Measurements from ENCODE around the gene SLC25A13.

GRCh38 chr7:96313940-96314339, 8.0 kb downstream of the SLC25A13 start:
- no peak for TF ChIP-seq CTCF (IDR thresholded peaks at IDR 0.05)
- TF ChIP-seq, protein P1, sequence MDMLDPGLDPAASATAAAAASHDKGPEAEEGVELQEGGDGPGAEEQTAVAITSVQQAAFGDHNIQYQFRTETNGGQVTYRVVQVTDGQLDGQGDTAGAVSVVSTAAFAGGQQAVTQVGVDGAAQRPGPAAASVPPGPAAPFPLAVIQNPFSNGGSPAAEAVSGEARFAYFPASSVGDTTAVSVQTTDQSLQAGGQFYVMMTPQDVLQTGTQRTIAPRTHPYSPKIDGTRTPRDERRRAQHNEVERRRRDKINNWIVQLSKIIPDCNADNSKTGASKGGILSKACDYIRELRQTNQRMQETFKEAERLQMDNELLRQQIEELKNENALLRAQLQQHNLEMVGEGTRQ (CRISPR knock-in tag; IDR thresholded peaks at IDR 0.05): no peak
- TF ChIP-seq ATF2 (CRISPR knock-in tag; IDR thresholded peaks at IDR 0.05; ENCODE audit: borderline replicate concordance, low read depth): no peak
- no peak for TF ChIP-seq ZNF263 (CRISPR knock-in tag; IDR thresholded peaks at IDR 0.05; ENCODE audit: low read depth)
- no peak for TF ChIP-seq ESRRA (CRISPR knock-in tag; IDR thresholded peaks at IDR 0.05; ENCODE audit: borderline replicate concordance)
- TF ChIP-seq, protein P2, sequence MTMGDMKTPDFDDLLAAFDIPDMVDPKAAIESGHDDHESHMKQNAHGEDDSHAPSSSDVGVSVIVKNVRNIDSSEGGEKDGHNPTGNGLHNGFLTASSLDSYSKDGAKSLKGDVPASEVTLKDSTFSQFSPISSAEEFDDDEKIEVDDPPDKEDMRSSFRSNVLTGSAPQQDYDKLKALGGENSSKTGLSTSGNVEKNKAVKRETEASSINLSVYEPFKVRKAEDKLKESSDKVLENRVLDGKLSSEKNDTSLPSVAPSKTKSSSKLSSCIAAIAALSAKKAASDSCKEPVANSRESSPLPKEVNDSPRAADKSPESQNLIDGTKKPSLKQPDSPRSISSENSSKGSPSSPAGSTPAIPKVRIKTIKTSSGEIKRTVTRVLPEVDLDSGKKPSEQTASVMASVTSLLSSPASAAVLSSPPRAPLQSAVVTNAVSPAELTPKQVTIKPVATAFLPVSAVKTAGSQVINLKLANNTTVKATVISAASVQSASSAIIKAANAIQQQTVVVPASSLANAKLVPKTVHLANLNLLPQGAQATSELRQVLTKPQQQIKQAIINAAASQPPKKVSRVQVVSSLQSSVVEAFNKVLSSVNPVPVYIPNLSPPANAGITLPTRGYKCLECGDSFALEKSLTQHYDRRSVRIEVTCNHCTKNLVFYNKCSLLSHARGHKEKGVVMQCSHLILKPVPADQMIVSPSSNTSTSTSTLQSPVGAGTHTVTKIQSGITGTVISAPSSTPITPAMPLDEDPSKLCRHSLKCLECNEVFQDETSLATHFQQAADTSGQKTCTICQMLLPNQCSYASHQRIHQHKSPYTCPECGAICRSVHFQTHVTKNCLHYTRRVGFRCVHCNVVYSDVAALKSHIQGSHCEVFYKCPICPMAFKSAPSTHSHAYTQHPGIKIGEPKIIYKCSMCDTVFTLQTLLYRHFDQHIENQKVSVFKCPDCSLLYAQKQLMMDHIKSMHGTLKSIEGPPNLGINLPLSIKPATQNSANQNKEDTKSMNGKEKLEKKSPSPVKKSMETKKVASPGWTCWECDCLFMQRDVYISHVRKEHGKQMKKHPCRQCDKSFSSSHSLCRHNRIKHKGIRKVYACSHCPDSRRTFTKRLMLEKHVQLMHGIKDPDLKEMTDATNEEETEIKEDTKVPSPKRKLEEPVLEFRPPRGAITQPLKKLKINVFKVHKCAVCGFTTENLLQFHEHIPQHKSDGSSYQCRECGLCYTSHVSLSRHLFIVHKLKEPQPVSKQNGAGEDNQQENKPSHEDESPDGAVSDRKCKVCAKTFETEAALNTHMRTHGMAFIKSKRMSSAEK (CRISPR knock-in tag; IDR thresholded peaks at IDR 0.05; ENCODE audit: borderline replicate concordance): no peak
- TF ChIP-seq SMAD4 (CRISPR knock-in tag; IDR thresholded peaks at IDR 0.05): no peak
- TF ChIP-seq JUN (CRISPR knock-in tag; IDR thresholded peaks at IDR 0.05): no peak
- no peak for TF ChIP-seq SP1 (CRISPR knock-in tag; conservative IDR thresholded peaks at IDR 0.05)
- TF ChIP-seq ATF1 (CRISPR knock-in tag; IDR thresholded peaks at IDR 0.05): no peak
- TF ChIP-seq CREB1 (CRISPR knock-in tag; IDR thresholded peaks at IDR 0.05): no peak
